Measurements from ENCODE around the gene LDLRAD4.

The LDLRAD4 gene

DNA sequence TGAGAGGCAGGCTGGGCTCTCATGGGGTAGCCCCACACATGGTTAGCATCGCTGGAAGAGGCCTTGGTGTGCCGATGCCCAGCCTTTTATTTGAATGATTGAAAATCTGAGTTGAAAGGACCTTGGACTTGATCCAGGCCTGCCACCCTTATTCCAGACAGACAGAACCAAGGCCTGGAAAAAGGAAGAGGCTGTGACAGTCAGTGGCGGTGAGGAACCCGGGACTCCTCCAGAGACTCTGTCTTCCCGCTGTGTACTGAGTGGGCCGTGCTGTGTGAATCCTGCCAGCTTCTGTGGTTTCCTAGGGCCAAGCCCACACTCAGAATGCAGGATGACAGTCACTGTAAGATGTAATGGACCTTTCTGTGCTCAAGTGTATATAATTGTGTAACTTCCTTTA lies 218.5 kb downstream of the LDLRAD4 start:
- Histone ChIP-seq H3K4me2 (ENCODE audit: low read length, poor library complexity, severe bottlenecking) (no peak overlapping the region), H3K79me1 (replicated peaks; ENCODE audit: low read length, poor library complexity, severe bottlenecking) (no peaks in the 10 kb centered on the region), H3K27me3 (ENCODE audit: control insufficient read depth in 1 of 2, insufficient read depth in 1 of 2, low read length in 2 of 2) (peaks cover 0 to 3% of the 10 kb centered on the region in 2 experiments), H3K14ac (ENCODE audit: low read length in 2 of 2) (no peak overlapping the region), H3K9ac (ENCODE audit: low read length) (no peak overlapping the region), H2AFZ (ENCODE audit: low read depth, low read length) (no peak overlapping the region), H3K27ac (ENCODE audit: low read length, poor library complexity, severe bottlenecking) (no peak overlapping the region), H2BK15ac (ENCODE audit: low read depth, poor library complexity, severe bottlenecking) (no peak overlapping the region), H3K9me3 (ENCODE audit: control insufficient read depth, low read length) (no peaks in the 10 kb centered on the region), H2BK5ac (ENCODE audit: low read depth, low read length, poor library complexity, severe bottlenecking) (no peak overlapping the region), H3K4ac (ENCODE audit: low read depth in 1 of 2, low read length in 2 of 2) (no peak overlapping the region), H4K8ac (ENCODE audit: low read length) (no peak overlapping the region), H3K4me3 (ENCODE audit: insufficient read depth in 1 of 2, low read depth in 1 of 2, low read length in 2 of 2) (no peak overlapping the region), H2BK120ac (ENCODE audit: low read depth, low read length) (no peak overlapping the region), H3K36me3 (ENCODE audit: control insufficient read depth in 1 of 2, insufficient read depth in 2 of 2, low read depth in 1 of 2, low read length in 2 of 2) (no peaks in the 10 kb centered on the region), H4K91ac (ENCODE audit: low read length) (no peak overlapping the region), H2BK12ac (ENCODE audit: low read length in 2 of 2) (no peak overlapping the region), H3K18ac (ENCODE audit: low read depth in 1 of 2, low read length in 2 of 2) (no peak overlapping the region), H3K4me1 (ENCODE audit: control insufficient read depth, insufficient read depth, low read depth, low read length) (peaks cover 3% of the 10 kb centered on the region), H2AK5ac (ENCODE audit: low read length, severe bottlenecking) (no peak overlapping the region), H3K23ac (ENCODE audit: low read length in 2 of 2) (no peak overlapping the region)
- DNase-seq: no peak
- 91% methylated on average over 5 of the region's 6 CpGs for WGBS

DNA sequence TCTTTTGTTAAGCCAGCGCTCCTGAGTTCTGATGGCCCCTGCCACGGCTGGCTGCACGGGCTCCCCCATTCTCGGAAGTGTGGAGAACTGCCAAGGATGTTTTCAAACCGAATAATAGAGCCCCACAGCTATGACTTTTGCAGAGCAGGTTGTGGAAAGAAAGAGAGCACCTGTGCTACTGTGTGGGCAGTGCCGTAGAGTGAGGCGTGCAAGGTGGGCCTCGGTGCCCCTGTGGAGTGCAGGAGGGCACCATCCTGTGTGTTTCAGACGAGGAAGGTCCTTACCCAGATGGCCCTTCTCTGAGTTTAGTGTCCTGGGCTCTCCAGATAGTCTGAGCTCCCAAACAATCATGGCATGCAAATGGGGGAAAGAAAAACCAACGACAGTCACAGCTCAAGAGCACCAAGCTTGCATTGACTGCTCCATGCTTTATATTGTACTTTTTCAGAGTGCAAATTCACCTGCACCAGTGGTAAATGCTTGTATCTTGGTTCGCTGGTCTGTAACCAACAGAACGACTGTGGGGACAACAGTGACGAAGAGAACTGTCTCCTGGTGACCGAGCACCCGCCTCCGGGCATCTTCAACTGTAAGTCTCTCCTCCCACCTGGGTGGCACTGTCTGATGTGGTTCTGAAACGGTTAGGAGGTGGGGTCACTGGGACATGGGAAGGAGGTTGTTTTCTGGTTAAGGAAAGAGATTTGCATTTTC lies 219.4 kb downstream of the LDLRAD4 start:
- Histone ChIP-seq H4K91ac (ENCODE audit: low read length) (no peak overlapping the region), H2BK12ac (ENCODE audit: low read length in 2 of 2) (no peak overlapping the region), H2BK5ac (ENCODE audit: low read depth, low read length, poor library complexity, severe bottlenecking) (no peak overlapping the region), H3K4me2 (ENCODE audit: low read length, poor library complexity, severe bottlenecking) (no peak overlapping the region), H2BK120ac (ENCODE audit: low read depth, low read length) (no peak overlapping the region), H3K14ac (ENCODE audit: low read length in 2 of 2) (no peak overlapping the region), H4K8ac (ENCODE audit: low read length) (no peak overlapping the region), H3K4me1 (ENCODE audit: control insufficient read depth, insufficient read depth, low read depth, low read length) (peaks cover 3% of the 10 kb centered on the region), H3K79me1 (replicated peaks; ENCODE audit: low read length, poor library complexity, severe bottlenecking) (no peaks in the 10 kb centered on the region), H2BK15ac (ENCODE audit: low read depth, poor library complexity, severe bottlenecking) (no peak overlapping the region), H3K9ac (ENCODE audit: low read length) (no peak overlapping the region), H3K27me3 (ENCODE audit: control insufficient read depth in 1 of 2, insufficient read depth in 1 of 2, low read length in 2 of 2) (peaks cover 0 to 3% of the 10 kb centered on the region in 2 experiments), H3K23ac (ENCODE audit: low read length in 2 of 2) (no peak overlapping the region), H2AFZ (ENCODE audit: low read depth, low read length) (no peak overlapping the region), H3K4me3 (ENCODE audit: insufficient read depth in 1 of 2, low read depth in 1 of 2, low read length in 2 of 2) (no peak overlapping the region), H2AK5ac (ENCODE audit: low read length, severe bottlenecking) (no peak overlapping the region), H3K9me3 (ENCODE audit: control insufficient read depth, low read length) (no peaks in the 10 kb centered on the region), H3K27ac (ENCODE audit: low read length, poor library complexity, severe bottlenecking) (no peak overlapping the region), H3K4ac (ENCODE audit: low read depth in 1 of 2, low read length in 2 of 2) (no peak overlapping the region), H3K36me3 (ENCODE audit: control insufficient read depth in 1 of 2, insufficient read depth in 2 of 2, low read depth in 1 of 2, low read length in 2 of 2) (no peaks in the 10 kb centered on the region), H3K18ac (ENCODE audit: low read depth in 1 of 2, low read length in 2 of 2) (no peak overlapping the region)
- 74% methylated on average over 17 of the region's 17 CpGs for WGBS
- DNase-seq: no peak

DNA sequence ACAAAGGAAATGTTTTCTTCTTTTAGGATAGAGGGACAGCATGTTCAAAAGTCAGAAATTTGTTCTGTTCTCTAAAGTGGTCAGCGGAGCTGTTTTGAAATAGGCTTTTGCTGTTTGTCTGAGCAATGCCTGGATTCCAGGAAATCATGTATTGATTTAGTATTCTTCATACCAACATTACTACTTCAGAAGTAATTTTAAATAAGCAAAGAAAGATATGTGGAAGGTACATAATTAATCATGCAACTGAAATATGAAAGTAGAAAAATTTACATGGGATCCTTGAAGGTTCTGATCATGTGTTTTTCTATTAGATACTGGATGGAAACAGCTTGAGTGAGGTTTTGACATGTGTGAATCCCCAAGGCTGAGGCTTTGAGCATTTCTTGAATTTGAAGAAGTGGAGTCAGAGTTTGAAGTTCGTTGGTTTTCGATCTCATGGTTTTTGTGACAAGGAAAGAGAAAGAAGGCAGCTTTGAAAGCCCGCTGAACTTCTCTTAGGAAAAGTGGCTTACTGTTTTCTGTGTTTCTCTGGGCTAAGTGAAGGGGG lies 220.0 kb downstream of the LDLRAD4 start:
- DNase-seq: no peak
- H3K23ac ChIP-seq (ENCODE audit: low read length in 2 of 2): no peak overlapping the region
- H3K27ac ChIP-seq (ENCODE audit: low read length, poor library complexity, severe bottlenecking): no peak overlapping the region
- H2BK15ac ChIP-seq (ENCODE audit: low read depth, poor library complexity, severe bottlenecking): no peak overlapping the region
- no peak overlapping the region for H2BK5ac ChIP-seq (ENCODE audit: low read depth, low read length, poor library complexity, severe bottlenecking)
- H4K8ac ChIP-seq (ENCODE audit: low read length): no peak overlapping the region
- H2BK120ac ChIP-seq (ENCODE audit: low read depth, low read length): no peak overlapping the region
- H4K91ac ChIP-seq (ENCODE audit: low read length): no peak overlapping the region
- no peak overlapping the region for H3K4me2 ChIP-seq (ENCODE audit: low read length, poor library complexity, severe bottlenecking)
- H3K4me3 ChIP-seq (ENCODE audit: insufficient read depth in 1 of 2, low read depth in 1 of 2, low read length in 2 of 2): no peak overlapping the region
- no peak overlapping the region for H2BK12ac ChIP-seq (ENCODE audit: low read length in 2 of 2)
- no peak overlapping the region for H3K4ac ChIP-seq (ENCODE audit: low read depth in 1 of 2, low read length in 2 of 2)
- no peak overlapping the region for H3K9ac ChIP-seq (ENCODE audit: low read length)
- WGBS: 80% methylated on average over 3 of the region's 4 CpGs
- H3K36me3 ChIP-seq (ENCODE audit: control insufficient read depth in 1 of 2, insufficient read depth in 2 of 2, low read depth in 1 of 2, low read length in 2 of 2): no peaks in the 10 kb centered on the region
- H3K4me1 ChIP-seq (ENCODE audit: control insufficient read depth, insufficient read depth, low read depth, low read length): peaks cover 3% of the 10 kb centered on the region
- peaks cover under 1 to 5% of the 10 kb centered on the region in 2 experiments for H3K27me3 ChIP-seq (ENCODE audit: control insufficient read depth in 1 of 2, insufficient read depth in 1 of 2, low read length in 2 of 2)
- no peak overlapping the region for H2AK5ac ChIP-seq (ENCODE audit: low read length, severe bottlenecking)
- no peak overlapping the region for H3K14ac ChIP-seq (ENCODE audit: low read length in 2 of 2)
- no peaks in the 10 kb centered on the region for H3K9me3 ChIP-seq (ENCODE audit: control insufficient read depth, low read length)
- H3K18ac ChIP-seq (ENCODE audit: low read depth in 1 of 2, low read length in 2 of 2): no peak overlapping the region
- H2AFZ ChIP-seq (ENCODE audit: low read depth, low read length): no peak overlapping the region
- no peaks in the 10 kb centered on the region for H3K79me1 ChIP-seq (replicated peaks; ENCODE audit: low read length, poor library complexity, severe bottlenecking)

DNA sequence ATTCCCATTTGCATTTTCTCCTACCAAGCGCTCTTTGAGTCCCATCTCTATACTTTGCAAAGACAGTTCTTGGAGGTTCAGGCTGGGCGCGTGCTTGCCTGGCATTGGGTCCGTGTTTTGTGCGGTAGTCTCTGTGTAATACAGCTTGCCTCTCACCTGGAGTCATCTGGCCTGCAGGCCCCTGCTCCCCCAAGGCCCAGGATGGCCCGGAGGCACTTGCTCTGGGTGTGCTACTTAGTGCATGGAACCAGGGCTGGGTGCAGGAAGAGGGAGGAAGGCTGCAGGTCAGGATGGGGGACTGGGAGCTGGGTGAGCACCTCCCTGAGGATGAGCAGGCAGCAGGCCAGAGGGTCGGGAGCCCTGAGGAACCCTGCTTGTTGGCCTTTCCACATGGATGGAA lies 220.9 kb downstream of the LDLRAD4 start:
- no peak overlapping the region for H4K91ac ChIP-seq (ENCODE audit: low read length)
- no peaks in the 10 kb centered on the region for H3K36me3 ChIP-seq (ENCODE audit: control insufficient read depth in 1 of 2, insufficient read depth in 2 of 2, low read depth in 1 of 2, low read length in 2 of 2)
- H3K4me3 ChIP-seq (ENCODE audit: insufficient read depth in 1 of 2, low read depth in 1 of 2, low read length in 2 of 2): no peak overlapping the region
- no peak overlapping the region for H2BK12ac ChIP-seq (ENCODE audit: low read length in 2 of 2)
- DNase-seq: no peak
- no peak overlapping the region for H3K18ac ChIP-seq (ENCODE audit: low read depth in 1 of 2, low read length in 2 of 2)
- no peak overlapping the region for H2BK5ac ChIP-seq (ENCODE audit: low read depth, low read length, poor library complexity, severe bottlenecking)
- H3K23ac ChIP-seq (ENCODE audit: low read length in 2 of 2): no peak overlapping the region
- no peak overlapping the region for H3K4me2 ChIP-seq (ENCODE audit: low read length, poor library complexity, severe bottlenecking)
- no peak overlapping the region for H2BK15ac ChIP-seq (ENCODE audit: low read depth, poor library complexity, severe bottlenecking)
- no peaks in the 10 kb centered on the region for H3K79me1 ChIP-seq (replicated peaks; ENCODE audit: low read length, poor library complexity, severe bottlenecking)
- peaks cover 3% of the 10 kb centered on the region for H3K4me1 ChIP-seq (ENCODE audit: control insufficient read depth, insufficient read depth, low read depth, low read length)
- no peak overlapping the region for H4K8ac ChIP-seq (ENCODE audit: low read length)
- H2BK120ac ChIP-seq (ENCODE audit: low read depth, low read length): no peak overlapping the region
- no peak overlapping the region for H2AK5ac ChIP-seq (ENCODE audit: low read length, severe bottlenecking)
- H3K27ac ChIP-seq (ENCODE audit: low read length, poor library complexity, severe bottlenecking): no peak overlapping the region
- no peaks in the 10 kb centered on the region for H3K9me3 ChIP-seq (ENCODE audit: control insufficient read depth, low read length)
- peaks cover 5 to 8% of the 10 kb centered on the region in 2 experiments for H3K27me3 ChIP-seq (ENCODE audit: control insufficient read depth in 1 of 2, insufficient read depth in 1 of 2, low read length in 2 of 2)
- WGBS: 87% methylated on average over 7 of the region's 7 CpGs
- no peak overlapping the region for H3K9ac ChIP-seq (ENCODE audit: low read length)
- no peak overlapping the region for H2AFZ ChIP-seq (ENCODE audit: low read depth, low read length)
- H3K4ac ChIP-seq (ENCODE audit: low read depth in 1 of 2, low read length in 2 of 2): no peak overlapping the region
- H3K14ac ChIP-seq (ENCODE audit: low read length in 2 of 2): no peak overlapping the region

Measured in mesenchymal stem cell (in vitro differentiated cells and primary cell).